HL-60 (cell line): ENCODE data around the gene PCSK1.

Source experiments
- DNase-seq, 2 experiments: peaks; one replicate each; pipeline ENCODE4 v3.0.0-alpha.2; 2010 to 2020; ENCODE audit warnings: low read depth in 1 of 2, low spot score in 1 of 2
- H3K27ac ChIP-seq: fragments of 250-450 bp; sonication (Bioruptor Pico); replicated peaks from 2 replicates; pipeline ENCODE4 v1.5.1; 2020; ENCODE audit warnings: mild to moderate bottlenecking, moderate library complexity
- H3K27me3 ChIP-seq: fragments of 250-450 bp; sonication (Bioruptor Pico); 2 replicates; pipeline ENCODE4 v1.5.1; 2021; ENCODE audit warnings: mild to moderate bottlenecking, moderate library complexity; ENCODE audit not compliant: insufficient read depth, poor library complexity, severe bottlenecking
- H3K4me3 ChIP-seq: replicated peaks from 2 replicates; pipeline ENCODE4 v1.5.1; 2011; ENCODE audit warnings: mild to moderate bottlenecking, control low read depth, low read length; ENCODE audit not compliant: insufficient read depth
- CTCF ChIP-seq: IDR thresholded peaks from one replicate; pipeline ENCODE4 v1.5.1; 2011; ENCODE audit warnings: low read length, control low read depth, inconsistent platforms; ENCODE audit not compliant: insufficient read depth
- GABPA ChIP-seq: IDR thresholded peaks from 2 replicates; pipeline ENCODE4 v1.6.1; 2012; ENCODE audit warnings: low read depth
- POLR2AphosphoS5 ChIP-seq: IDR thresholded peaks from 2 replicates; pipeline ENCODE4 v1.6.1; 2012; ENCODE audit warnings: low read depth
- SPI1 ChIP-seq: IDR thresholded peaks from 2 replicates; pipeline ENCODE4 v1.6.1; 2012; ENCODE audit warnings: low read depth, mild to moderate bottlenecking, borderline replicate concordance
- TF ChIP-seq, protein P1 (sequence below): IDR thresholded peaks from 2 replicates; pipeline ENCODE4 v1.6.1; 2012; ENCODE audit warnings: low read depth; ENCODE audit not compliant: insufficient replicate concordance

The PCSK1 gene

DNA sequence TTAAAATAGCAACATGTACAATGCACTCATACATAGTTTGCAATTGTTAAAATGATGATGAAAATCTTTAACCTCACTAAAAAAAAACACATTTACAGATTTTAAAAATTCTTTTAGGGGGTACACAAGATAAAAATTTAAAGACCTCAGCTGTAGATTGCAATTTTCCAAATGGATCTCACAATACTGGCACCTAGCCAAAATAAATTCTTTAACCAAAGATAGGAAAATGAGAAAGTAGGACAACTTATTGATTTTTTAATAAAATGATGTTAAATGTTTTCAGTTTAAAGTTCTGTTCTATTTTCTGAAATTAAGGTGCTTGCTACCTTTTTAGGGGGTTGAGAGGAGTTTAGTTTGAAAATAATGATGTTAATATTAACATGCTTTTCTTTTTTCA, 90.0 kb downstream of the PCSK1 start:
- H3K27ac ChIP-seq, result no peak overlapping the region
- no peak overlapping the region for H3K4me3 ChIP-seq
- no peaks in the 10 kb centered on the region for H3K27me3 ChIP-seq
- TF ChIP-seq SPI1, result no peak
- no peak for TF ChIP-seq GABPA
- TF ChIP-seq, protein P1, sequence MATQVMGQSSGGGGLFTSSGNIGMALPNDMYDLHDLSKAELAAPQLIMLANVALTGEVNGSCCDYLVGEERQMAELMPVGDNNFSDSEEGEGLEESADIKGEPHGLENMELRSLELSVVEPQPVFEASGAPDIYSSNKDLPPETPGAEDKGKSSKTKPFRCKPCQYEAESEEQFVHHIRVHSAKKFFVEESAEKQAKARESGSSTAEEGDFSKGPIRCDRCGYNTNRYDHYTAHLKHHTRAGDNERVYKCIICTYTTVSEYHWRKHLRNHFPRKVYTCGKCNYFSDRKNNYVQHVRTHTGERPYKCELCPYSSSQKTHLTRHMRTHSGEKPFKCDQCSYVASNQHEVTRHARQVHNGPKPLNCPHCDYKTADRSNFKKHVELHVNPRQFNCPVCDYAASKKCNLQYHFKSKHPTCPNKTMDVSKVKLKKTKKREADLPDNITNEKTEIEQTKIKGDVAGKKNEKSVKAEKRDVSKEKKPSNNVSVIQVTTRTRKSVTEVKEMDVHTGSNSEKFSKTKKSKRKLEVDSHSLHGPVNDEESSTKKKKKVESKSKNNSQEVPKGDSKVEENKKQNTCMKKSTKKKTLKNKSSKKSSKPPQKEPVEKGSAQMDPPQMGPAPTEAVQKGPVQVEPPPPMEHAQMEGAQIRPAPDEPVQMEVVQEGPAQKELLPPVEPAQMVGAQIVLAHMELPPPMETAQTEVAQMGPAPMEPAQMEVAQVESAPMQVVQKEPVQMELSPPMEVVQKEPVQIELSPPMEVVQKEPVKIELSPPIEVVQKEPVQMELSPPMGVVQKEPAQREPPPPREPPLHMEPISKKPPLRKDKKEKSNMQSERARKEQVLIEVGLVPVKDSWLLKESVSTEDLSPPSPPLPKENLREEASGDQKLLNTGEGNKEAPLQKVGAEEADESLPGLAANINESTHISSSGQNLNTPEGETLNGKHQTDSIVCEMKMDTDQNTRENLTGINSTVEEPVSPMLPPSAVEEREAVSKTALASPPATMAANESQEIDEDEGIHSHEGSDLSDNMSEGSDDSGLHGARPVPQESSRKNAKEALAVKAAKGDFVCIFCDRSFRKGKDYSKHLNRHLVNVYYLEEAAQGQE, result no peak
- TF ChIP-seq CTCF, result no peak
- no peak for TF ChIP-seq POLR2AphosphoS5
- DNase-seq, result no peak

- no peak overlapping the region for H3K4me3 ChIP-seq
- H3K27ac ChIP-seq, result no peak overlapping the region
- TF ChIP-seq GABPA (no peak), CTCF (no peak), POLR2AphosphoS5 (no peak), SPI1 (no peak)
- TF ChIP-seq, protein P1, result no peak
- DNase-seq, result no peak
- H3K27me3 ChIP-seq, result no peaks in the 10 kb centered on the region
Observed at GRCh38 chr5:96342581-96342980, 90.5 kb downstream of the PCSK1 start.
